Measurements from ENCODE around the gene FAM174B.

FAM174B gene

GRCh38 chr15:92617549-92618520 is 37.7 kb downstream of the FAM174B start:
- Histone ChIP-seq H3K27ac (no peak overlapping the region), H3K27me3 (no peaks in the 10 kb centered on the region), H3K4me3 (no peak overlapping the region), H3K4me1 (peaks cover 0 to 36% (median 10%) of the 10 kb centered on the region in 4 donors), H3K9me3 (no peaks in the 10 kb centered on the region), H3K36me3 (no peaks in the 10 kb centered on the region)
- intact Hi-C loops (cut with DNase I; ENCODE audit: low total_unique reads) = loop anchor here (10.0 kb wide), 1 partner anchor 97 kb away; no protein-coding TSS in a partner anchor
- peak; percentile 46 to 63 for DNase-seq
- no peak for TF ChIP-seq CTCF (IDR thresholded peaks at IDR 0.05)

GRCh38 chr15:92616621-92617548 is 38.7 kb downstream of the FAM174B start:
- no peak for TF ChIP-seq CTCF (IDR thresholded peaks at IDR 0.05)
- intact Hi-C loops (cut with DNase I; ENCODE audit: low total_unique reads) = loop anchor here (10.0 kb wide), 1 partner anchor 98 kb away; no protein-coding TSS in a partner anchor
- Histone ChIP-seq H3K4me3 (no peak overlapping the region), H3K9me3 (no peaks in the 10 kb centered on the region), H3K27me3 (no peaks in the 10 kb centered on the region), H3K27ac (no peak overlapping the region), H3K4me1 (peaks cover 0 to 36% (median 10%) of the 10 kb centered on the region in 4 donors), H3K36me3 (no peaks in the 10 kb centered on the region)
- DNase-seq = peak in 1 of 2 donors; percentile 6

GRCh38 chr15:92614791-92615785 is 40.5 kb downstream of the FAM174B start:
- peak; percentile 8 to 25 for DNase-seq
- Histone ChIP-seq H3K36me3 (no peaks in the 10 kb centered on the region), H3K4me1 (peaks cover 0 to 22% (median 8%) of the 10 kb centered on the region in 4 donors), H3K9me3 (no peaks in the 10 kb centered on the region), H3K27me3 (no peaks in the 10 kb centered on the region), H3K27ac (no peak overlapping the region), H3K4me3 (no peak overlapping the region)
- TF ChIP-seq CTCF (IDR thresholded peaks at IDR 0.05) = no peak
- intact Hi-C loops (cut with DNase I; ENCODE audit: low total_unique reads) = loop anchor here (10.0 kb wide), 1 partner anchor 100 kb away; no protein-coding TSS in a partner anchor

GRCh38 chr15:92614301-92614700 is 41.3 kb downstream of the FAM174B start:
- intact Hi-C loops (cut with DNase I; ENCODE audit: low total_unique reads) = loop anchor here (10.0 kb wide), 1 partner anchor 100 kb away; no protein-coding TSS in a partner anchor
- Histone ChIP-seq H3K27me3 (no peaks in the 10 kb centered on the region), H3K4me3 (no peak overlapping the region), H3K9me3 (no peaks in the 10 kb centered on the region), H3K27ac (no peak overlapping the region), H3K36me3 (no peaks in the 10 kb centered on the region), H3K4me1 (peaks cover 0 to 14% (median 4%) of the 10 kb centered on the region in 4 donors)
- no peak for DNase-seq
- no peak for TF ChIP-seq CTCF (IDR thresholded peaks at IDR 0.05)
